GM18511 (cell line): ENCODE results near the gene TEX101.
"Not testable (repeated sequence)": the region's sequence is repeated elsewhere in the genome, so short reads cannot be mapped to it uniquely, and the experiment has no call there.

Experiments used
- ATAC-seq: cut with Tn5 transposase; IDR thresholded peaks from one replicate; pipeline ENCODE4 v1.9.1; 2021; ENCODE audit warnings: mild to moderate bottlenecking, moderate library complexity; ENCODE audit not compliant: unreplicated experiment

Gene TEX101

DNA sequence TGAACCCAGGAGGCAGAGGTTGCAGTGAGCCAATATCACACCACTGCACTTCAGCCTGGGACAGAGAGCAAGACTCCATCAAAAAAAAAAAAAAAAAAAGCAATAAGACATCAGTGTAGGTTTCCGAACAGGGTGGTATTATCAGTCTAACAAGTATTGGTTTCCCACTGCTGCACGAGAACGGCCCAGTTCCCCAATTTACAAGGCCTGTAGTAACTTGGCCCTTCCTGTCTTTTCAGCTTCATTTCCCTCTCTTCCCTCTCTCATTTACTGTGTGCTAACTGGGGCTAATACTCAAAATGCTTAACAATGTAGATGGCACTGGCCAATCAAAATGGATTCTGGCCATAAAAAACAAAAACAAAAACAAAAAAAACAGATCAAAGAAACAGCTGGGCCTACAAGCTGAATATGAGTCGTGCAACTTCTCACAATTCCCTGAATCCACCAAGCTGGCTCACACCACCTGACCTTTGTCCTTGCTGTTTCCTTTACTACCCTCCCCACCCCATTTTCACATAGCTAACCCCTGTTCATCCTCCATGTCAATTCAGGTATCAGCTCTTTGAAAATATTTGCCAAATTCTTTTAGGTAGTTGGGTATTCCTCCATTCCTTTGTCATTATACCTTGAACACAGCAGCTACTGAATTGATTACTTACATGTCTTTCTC lies 2.4 kb downstream of the TEX101 start:
- no peak for ATAC-seq

DNA sequence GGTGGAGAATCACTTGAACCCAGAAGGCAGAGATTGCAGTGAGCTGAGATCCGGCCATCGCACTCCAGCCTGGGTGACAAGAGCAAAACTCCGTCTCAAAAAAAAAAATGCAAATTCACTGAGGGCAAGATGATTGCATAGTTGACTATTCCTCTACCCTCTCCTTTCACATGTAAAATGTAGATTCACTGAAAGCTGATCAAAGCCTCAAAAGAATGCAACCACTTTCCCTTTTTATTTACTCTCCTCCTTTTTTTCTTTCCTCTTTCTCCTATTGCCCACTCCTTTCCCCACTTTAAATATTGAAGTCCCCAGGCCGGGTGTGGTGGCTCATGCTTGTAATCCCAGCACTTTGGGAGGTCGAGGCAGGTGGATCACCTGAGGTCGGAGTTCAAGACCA lies 6.3 kb downstream of the TEX101 start:
- no peak for ATAC-seq

DNA sequence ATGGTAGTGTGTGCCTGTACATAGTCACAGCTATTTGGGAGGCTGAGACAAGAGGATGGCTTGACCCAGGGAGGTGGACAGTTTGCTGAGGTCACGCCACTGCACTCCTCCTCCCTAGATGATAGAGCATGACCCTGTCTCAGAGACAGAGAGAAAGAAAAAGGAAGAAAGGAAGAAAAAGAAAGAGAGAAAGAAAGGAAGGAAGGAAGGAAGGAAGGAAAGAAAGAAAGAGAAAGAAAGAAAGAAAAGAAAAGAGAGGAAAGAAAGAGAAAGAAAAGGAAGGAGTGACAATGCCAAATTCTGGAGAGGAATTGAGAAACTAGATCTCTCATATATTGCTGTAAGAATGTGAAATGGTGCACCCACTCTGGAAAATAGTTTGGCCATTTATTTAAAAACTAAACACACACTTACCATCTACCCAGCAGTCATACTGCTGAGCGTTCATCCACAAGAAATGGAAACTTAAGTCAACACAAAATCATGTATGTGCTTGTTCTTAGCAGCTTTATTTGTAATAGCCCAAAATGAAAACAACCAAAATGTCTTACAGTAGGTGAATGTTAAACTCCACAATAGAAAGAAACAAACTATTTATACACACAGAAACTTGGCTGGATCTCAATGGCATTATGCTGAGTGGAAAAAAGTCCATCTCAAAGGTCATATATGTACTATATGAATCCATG lies 7.5 kb downstream of the TEX101 start:
- no peak for ATAC-seq

DNA sequence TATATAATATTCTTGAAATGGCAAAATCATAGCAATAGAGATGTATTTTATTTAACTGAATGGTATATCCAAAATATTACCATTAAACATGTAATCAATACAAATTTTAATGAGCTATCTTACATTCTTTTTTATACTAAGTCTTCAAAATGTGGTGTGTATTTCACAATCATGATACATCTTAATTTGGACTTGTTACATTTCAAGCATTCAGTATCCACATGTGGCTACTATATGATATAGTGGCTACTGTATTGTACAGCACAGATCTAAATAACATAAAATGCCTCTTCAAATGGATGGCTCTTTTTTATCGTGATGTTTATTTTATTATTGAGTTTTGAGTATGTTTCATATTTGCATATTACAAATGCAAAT lies 8.0 kb downstream of the TEX101 start:
- no peak for ATAC-seq

DNA sequence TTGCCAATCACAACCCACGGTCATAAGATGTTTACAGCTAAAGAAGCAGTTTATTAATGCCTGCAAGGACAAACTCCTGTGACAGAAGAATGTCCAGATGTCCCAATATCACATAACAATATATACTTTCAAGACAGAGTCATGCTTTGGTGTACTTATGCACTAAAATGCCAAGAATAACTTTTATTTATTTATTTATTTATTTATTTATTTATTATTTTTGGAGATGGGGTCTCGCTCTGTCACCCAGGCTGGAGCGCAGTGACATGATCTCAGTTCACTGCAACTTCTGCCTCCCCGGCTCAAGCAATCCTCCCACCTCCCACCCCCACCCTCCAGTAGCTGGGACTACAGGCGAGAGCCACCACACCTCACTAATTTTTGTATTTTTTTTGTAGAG lies 9.1 kb downstream of the TEX101 start:
- ATAC-seq = no peak

DNA sequence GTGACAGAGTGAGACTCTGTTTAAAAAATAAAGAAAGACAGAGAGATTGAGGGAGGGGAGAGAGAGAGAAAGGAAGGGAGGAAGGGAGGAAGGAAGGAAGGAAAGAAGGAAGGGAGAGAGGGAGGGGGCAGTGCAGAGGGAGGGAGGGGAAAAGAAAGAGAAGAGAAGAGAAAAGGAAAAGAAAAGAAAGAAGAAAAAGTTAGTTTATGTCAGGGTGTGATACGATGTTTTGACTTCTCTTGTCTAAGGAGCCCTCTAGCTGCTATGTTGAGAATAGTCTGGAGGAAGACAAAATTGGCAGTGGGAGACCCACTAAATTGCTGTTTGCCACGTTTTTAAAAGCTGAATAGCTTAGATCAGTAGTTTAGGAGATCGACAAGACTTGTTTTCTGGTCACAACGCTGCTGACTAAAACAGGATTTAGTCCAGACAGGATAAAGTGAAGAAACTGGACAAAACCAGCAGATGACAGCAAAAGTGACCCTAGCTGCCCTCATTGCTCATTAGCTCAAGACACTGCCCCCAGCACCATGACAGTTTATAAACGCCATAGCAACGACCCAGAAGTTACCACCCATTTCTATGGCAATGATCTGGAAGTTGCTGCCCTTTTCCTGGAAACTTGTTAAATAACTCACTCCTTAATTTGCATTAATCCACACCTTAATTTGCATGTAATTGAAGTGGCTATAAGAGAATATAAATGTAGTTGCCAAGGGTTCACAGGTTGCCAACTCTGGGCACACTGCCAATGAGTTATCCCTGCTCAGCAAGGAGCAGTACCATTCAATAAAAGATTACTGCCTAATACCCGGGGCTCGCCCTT lies 11.1 kb downstream of the TEX101 start:
- ATAC-seq = no peak

DNA sequence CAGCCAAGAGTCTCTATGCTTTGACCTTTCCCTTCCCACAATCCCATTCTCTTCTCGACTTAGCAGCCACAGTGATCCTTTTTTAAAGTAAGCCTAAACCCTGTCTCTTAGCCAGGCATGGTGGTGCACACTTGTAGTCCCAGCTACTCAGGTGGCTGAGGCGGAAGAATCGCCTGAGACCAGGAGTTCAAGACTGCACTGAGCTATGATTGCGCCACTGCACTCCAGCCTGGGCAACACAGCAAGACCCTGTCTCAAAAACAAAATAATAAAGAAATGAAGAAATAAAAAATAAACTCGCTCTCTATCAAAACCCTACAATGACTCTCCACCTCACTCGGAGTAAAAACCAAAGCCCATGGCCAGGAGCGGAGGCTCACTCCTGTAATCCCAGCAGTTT lies 14.7 kb downstream of the TEX101 start:
- no peak for ATAC-seq

DNA sequence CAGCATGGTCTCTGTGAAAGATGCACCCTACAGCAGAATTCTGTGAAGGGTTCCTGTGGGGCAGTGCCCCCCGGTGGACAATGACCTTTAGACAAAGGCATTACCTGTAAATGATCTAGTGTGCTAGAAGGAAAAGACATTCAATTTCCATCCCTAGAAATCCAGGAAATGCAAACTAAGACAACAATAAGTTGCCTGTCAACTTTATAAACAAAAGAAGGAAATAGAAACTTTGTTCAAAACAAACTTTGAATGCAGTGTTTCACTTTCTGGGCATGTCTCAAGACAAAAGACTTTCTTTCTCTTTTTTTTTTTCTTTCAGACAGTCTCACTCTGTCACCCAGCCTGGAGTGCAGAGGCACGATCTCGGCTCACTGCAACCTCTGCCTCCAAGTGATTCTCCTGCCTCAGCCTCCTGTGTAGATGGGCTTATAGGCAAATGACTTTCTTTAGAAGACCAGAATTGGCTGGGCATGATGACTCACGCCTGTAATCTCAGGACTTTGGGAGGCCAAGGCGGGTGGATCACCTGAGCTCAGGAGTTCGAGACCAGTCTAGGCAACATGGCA lies 15.5 kb downstream of the TEX101 start:
- ATAC-seq = no peak

DNA sequence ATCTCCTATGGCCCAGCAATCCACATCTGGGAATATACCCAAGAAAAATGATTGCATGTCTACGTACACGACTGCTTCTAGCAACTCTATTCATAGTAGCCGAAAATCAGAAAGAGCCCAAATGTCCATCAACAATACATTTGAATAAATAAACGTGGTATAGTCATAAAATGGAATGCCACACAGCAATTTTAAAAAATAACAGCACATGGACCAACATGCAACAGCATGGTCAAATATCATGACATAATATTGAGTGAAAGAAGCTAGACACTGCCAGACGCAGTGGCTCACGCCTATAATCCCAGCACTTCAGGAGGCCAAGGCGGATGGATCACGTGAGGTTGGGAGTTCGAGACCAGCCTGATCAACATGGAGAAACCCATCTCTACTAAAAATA lies 16.3 kb downstream of the TEX101 start:
- no peak for ATAC-seq

DNA sequence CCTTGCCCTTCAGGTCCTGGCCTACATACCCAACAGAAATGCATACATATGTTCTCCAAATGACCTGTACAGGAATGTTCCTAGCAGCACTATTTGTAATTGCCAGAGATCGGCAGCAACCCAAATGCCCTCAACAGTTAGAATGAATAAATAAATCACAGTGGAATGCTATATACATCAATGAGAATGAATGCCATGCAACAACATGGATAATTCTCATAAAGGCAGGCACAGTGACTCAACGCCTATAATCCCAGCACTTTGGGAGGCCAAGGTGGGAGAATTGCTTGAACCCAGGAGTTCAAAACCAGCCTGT lies 18.6 kb downstream of the TEX101 start:
- ATAC-seq = no peak

DNA sequence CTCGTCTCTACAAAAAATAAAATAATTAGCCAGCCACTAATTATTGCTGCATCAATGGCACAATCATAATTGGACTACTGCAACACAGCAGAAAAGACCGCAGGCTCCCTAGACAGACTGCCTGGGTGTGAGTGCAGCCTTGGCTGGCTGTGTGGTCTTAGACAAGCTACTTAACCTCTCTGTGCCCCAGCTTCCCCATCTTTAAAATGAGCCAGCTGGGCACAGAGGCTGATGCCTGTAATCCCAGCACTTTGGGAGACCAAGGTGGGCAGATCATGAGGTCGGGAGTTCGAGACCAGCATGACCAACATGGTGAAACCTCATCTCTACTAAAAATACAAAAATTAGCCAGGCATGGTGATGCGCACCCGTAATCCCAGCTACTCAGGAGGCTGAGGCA lies 19.0 kb downstream of the TEX101 start:
- ATAC-seq = no peak

DNA sequence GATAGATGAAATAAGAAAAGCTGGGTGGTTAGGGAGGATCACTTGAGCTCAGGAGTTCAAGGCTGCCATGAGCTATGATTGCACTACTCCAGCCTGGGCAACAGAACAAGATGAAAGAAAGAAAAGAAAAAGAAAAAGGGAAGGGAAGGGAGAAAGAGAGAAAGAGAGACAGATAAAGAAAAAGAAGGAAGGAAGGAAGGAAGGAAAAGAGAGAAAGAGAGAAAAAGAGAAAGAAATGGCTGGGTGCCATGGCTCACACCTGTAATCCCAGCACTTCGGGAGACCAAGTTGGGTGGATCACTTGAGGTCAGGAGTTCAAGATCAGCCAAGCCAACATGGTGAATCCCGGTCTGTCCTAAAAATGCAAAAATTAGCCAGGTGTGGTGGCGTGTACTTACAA lies 21.1 kb downstream of the TEX101 start:
- ATAC-seq = no peak

DNA sequence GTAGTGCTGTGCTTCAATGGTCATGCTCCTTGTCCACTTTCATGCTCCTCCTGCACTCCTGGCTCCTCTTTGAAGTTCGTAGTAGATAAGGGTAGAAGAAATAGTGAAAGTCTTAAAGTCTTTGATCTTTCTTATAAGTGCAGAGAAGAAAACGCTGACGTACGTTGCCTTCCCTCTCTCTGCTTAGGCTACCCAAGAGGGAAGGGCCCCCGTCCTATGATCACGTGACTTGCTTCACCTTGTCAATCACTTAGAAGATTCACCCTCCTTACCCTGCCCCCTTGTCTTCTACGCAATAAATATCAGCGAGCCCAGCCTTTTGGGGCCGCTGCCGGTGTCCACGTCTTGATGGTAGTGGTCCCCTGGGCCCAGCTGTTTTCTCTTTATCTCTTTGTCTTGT lies 22.6 kb downstream of the TEX101 start:
- not testable (repeated sequence) for ATAC-seq

DNA sequence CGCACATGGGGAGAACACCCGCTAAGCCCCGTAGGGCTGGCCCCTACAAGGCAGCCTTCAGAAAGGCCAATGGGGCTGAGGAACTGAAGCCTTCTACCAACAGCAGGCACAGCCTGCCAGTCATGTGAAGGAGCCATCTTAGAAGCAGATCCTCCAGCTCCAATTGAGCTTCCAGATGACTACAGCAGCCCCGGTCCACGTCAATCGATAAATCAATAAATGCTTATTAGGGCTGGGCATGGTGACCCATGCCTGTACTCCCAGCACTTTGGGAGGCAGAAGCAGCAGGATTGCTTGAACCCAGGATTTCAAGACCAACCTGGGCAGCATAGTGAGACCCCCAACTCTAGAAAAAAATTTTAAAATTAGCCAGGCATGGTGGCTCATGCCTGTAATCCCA lies 23.0 kb downstream of the TEX101 start:
- no peak for ATAC-seq

DNA sequence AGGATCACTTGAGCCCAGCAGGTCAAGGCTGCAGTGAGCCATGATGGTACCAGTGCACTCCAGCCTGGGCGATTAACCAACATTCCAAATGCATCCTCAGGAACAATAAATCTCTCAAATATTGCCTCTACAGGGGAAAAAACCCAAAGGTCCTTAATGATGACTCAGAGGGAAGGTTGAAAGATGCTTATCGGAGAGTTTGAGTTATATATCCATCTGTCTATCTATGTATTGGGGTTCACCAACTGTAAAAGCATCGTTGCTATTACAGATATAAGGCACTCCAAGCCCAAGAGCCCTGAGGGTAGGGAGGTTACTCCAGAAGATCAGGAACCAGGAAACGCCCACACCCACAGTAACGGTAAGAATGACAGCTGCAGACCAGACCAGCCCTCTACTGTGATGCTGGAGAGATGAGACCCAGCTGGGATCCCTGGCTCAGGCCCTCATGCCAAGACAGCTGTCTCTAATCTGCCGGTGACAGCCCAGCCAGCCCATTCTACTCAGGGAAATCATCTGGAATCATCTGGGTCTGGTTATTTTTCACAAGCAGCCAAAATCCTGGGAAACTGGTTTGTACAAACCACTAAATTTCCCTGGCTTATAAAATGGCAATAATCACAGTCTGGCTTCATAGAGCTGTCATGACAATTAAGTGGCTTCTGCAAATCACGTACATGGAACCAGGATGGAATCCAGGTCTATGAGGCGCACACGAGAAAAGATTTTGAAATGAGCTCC lies 23.8 kb downstream of the TEX101 start:
- no peak for ATAC-seq

DNA sequence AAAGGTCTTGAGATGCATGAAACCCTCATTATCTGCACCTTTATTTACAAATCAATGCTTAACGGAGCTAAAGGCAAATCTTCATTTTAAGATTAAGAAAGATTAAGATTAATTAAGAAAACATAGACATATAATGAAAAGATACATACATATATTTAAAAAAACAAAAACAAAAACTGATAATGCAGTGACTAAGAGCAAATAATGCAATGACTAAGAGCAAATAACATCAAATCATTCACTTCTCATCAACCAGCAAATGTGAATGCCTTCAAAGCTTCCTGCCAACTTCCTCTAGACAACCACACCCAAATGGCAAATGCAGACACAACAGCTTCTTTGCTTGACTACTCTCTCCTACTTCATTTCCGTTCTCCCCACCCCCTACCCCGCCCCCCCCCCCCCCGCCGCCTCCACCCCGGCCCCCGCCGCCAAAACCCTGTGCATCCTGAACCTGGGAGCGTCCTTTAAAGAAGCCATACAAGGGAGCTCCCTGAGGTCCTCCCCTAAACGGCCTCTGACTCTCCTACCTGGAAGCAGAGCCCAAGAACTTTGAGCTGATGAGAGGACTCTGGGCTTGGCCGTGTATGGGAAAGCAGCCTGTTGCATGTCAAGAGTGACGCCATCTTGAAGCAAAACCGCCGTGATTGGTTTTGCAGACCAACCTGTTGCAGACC lies 24.5 kb downstream of the TEX101 start:
- no peak for ATAC-seq

DNA sequence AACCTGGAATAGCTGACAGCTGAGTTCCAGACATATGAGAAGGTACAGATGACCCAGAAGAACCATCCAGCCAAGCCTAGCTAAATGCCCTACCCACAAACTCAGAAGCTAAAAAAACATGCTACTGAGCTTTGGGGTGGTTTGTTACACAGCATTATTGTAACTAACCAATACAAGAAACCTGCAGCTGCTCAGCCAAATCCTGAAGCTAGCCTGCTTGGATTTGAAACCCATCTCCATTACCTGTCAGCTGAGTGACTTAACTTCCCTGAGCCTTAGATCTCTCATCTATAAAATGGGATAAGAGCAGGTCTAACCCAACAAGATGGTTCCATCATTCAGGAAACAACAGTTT lies 25.0 kb downstream of the TEX101 start:
- ATAC-seq = no peak

DNA sequence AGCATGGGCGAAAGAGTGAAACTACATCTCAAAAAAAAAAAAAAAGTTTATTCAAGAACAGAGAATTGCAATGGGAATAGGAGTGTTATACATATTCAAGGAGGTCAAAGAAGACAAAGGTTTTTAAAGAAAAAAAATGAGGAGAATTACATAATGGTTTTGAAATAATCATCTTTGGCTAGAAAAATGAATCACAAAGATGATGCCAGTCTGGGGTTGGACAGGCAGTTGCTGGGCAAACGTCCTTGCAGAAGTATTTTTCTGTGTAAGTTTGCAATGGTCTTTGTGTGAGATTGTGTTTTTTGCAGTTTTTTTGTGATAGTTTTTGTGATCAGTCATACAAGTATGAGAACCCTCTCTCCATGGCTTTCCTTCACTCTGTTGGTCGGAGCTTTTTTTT lies 27.0 kb downstream of the TEX101 start:
- no peak for ATAC-seq

DNA sequence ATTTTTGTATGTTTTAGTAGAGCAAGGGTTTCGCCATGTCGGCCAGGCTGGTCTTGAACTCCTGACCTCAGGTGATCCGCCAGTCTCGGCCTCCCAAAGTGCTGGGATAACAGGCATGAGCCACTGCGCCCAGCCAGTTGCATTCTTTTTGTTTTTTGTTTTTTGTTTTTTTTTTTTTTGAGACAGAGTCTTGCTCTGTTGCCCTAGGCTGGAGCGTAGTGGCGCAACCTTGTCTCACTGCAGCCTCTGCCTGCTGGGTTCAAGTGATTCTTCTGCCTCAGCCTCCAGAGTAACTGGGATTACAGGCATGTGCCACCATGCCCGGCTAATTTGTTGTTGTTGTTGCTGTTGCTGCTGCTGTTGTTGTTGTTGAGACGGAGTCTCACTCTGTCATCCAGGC lies 29.4 kb downstream of the TEX101 start:
- ATAC-seq = not testable (repeated sequence)

DNA sequence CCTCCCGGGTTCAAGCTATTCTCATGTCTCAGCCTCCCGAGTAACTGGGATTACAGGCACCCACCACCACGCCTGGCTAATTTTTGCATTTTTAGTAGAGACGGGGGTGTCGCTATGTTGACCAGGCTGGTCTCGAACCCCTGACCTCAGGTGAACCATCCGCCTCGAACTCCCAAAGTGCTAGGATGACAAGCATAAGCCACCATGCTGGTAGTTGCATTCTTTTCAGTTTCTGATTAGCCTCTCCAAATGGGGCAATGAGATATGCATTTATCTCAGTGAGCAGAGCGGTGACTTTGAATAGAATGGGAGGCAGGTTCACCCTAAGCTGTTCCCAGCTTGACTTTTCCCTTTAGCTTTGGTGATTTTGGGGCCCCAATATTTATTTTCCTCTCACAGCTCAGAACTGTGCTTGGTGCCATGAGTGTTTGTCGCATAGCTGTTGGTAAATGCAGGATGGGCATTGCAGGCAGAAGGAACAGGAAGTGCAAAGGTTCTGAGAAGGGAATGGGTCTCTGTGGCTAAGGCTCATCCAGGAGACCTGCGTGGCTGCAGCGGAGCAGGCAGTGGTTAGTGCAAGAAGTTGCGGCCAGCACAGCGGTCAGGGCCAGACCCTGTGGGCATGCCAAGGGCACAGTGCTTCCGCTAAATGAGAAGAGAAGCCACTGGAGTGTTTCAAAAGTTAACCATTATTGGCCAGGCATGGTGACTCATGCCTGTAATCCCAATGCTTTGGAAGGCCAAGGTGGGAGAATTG lies 30.0 kb downstream of the TEX101 start:
- no peak for ATAC-seq
